SK-N-SH treated with all-trans-retinoic acid at 6 μM for 48 hours (cell line): ENCODE data around the gene CDK6.

Source experiments
- ESRRG ChIP-seq: fragments of 250-450 bp; sonication (Bioruptor Pico); IDR thresholded peaks from 2 replicates; pipeline ENCODE4 v1.6.1; 2021; ENCODE audit warnings: mild to moderate bottlenecking
- ISL1 ChIP-seq: fragments of 250-450 bp; sonication (Bioruptor Pico); IDR thresholded peaks from 2 replicates; pipeline ENCODE4 v2.1.2; 2022; ENCODE audit warnings: mild to moderate bottlenecking, moderate library complexity
- OSR1 ChIP-seq: fragments of 250-450 bp; sonication (Bioruptor Pico); IDR thresholded peaks from 2 replicates; pipeline ENCODE4 v1.8.0; 2022; ENCODE audit warnings: moderate library complexity, mild to moderate bottlenecking, inconsistent platforms
- RARB ChIP-seq: fragments of 250-450 bp; sonication (Bioruptor Pico); IDR thresholded peaks from 2 replicates; pipeline ENCODE4 v1.8.0; 2021; ENCODE audit warnings: mild to moderate bottlenecking, moderate library complexity
- ZFP30 ChIP-seq: fragments of 450-650 bp; formaldehyde crosslinking; IDR thresholded peaks from 2 replicates; pipeline ENCODE4 v1.5.0; 2022; ENCODE audit warnings: mild to moderate bottlenecking, moderate library complexity
- TF ChIP-seq, protein P1 (sequence below): fragments of 250-450 bp; sonication (Bioruptor Pico); IDR thresholded peaks from 2 replicates; pipeline ENCODE4 v1.5.0; 2020; ENCODE audit warnings: mild to moderate bottlenecking, moderate library complexity

DNA sequence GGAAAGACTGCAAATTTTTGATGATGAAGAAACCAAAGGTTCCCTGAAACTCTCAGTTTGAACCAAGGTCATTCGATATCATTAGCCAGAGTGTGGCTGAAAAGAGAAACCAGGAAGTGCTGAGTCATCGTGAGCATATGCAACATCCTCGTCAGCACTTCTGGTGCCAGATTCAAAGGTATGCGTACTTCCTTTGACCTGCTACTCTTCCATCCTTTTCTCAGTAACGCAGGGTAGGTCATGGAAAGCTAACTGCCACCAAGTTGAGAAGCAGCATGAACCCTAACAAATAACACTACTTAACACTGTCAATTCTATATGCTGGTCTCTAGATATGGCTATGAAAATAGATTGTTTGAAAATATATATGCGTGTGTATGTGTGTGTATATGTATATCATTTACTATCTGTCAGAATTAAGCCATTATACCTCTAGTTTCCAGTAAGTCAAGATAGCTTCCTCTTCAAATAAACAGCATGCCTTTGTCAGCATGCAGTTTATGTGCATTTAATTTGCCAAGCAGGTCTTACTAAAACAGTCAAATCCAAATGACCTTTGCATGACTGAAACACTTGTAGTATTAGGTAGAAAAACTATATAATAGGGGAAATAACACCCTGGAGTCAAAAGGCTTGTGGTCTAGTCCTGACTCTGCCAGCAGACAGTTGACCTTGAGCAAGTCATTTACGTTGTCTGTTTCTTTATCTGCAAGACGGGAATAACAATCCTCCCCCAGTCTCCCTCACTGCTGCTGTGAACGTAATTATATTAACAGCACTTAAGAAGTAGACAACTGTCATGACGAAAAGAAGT, 26.4 kb downstream of the CDK6 start:
- TF ChIP-seq ESRRG (no peak), OSR1 (CRISPR knock-in tag) (no peak), RARB (CRISPR knock-in tag) (no peak), ISL1 (CRISPR knock-in tag) (peak; percentile 69), ZFP30 (no peak)
- TF ChIP-seq, protein P1, sequence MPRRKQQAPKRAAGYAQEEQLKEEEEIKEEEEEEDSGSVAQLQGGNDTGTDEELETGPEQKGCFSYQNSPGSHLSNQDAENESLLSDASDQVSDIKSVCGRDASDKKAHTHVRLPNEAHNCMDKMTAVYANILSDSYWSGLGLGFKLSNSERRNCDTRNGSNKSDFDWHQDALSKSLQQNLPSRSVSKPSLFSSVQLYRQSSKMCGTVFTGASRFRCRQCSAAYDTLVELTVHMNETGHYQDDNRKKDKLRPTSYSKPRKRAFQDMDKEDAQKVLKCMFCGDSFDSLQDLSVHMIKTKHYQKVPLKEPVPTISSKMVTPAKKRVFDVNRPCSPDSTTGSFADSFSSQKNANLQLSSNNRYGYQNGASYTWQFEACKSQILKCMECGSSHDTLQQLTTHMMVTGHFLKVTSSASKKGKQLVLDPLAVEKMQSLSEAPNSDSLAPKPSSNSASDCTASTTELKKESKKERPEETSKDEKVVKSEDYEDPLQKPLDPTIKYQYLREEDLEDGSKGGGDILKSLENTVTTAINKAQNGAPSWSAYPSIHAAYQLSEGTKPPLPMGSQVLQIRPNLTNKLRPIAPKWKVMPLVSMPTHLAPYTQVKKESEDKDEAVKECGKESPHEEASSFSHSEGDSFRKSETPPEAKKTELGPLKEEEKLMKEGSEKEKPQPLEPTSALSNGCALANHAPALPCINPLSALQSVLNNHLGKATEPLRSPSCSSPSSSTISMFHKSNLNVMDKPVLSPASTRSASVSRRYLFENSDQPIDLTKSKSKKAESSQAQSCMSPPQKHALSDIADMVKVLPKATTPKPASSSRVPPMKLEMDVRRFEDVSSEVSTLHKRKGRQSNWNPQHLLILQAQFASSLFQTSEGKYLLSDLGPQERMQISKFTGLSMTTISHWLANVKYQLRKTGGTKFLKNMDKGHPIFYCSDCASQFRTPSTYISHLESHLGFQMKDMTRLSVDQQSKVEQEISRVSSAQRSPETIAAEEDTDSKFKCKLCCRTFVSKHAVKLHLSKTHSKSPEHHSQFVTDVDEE (CRISPR knock-in tag) = no peak
